ENCODE results near the gene FHAD1.
A peak's percentile ranks its signal among the peaks of the same experiment; 100 is the strongest.

FHAD1 gene

GRCh38 chr1:15331180-15331579, 84.2 kb downstream of the FHAD1 start:
- DNase-seq, result no peak

DNA sequence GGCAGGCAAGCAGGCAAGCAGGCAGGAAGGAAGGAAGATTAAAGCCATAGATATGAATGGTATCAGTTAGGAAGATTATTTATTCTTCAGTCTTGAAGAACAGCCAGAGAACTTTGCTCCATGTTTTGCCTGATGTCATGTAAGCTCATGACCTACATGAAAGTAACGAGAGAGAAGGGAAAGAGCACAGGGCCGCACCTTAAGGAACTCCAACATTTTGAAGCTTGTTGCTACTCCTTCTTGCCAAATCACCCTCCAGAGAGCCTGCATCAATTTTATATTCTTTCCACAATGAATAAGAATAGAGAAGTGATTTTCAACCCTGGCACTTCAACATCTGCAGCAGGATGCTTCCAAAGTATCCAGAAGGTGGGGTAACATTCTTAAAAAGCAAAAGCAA, 84.7 kb downstream of the FHAD1 start:
- DNase-seq, result no peak

GRCh38 chr1:15332525-15332924, 85.5 kb downstream of the FHAD1 start:
- DNase-seq, result no peak

GRCh38 chr1:15332952-15333715, 86.1 kb downstream of the FHAD1 start:
- no peak for DNase-seq

DNA sequence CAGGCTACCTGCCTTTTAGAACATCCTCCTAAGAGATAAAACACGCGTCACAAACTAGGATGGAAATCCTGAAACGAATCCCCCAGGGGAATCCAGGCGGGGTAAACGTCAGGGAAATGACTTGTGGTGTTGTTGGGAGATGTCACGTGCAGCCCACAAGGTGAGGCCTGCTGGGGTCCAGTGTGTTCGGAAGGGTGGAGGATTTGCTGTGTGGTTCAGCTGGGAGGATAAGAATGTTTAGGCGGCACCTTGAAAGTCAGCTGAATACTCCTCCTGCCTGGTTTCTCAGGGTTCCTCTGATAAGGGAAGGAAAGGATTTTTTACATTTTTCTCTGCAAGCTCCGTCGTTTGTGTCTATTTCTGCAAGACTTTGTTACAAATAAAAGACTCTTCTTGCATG, 88.0 kb downstream of the FHAD1 start:
- no peak for DNase-seq

DNA sequence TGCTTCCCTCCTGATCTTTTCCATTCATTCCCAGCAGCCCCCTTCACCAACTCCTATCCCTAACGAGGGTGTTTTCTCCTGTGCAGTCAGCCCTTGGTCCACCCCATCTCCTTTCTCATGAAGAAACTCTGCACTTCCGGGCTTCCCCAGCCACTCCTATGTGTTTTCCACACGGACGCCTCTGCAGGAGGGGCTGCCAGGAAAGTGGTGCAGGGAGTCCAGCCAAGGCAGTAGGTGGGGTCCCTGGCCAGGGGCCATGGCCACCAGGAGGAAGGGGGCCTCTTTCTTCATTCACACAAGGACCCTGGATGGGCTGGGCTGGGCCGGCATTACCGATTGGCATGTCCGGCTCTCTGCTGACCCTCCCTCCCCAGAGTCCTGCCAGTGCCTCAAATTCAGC, 89.8 kb downstream of the FHAD1 start:
- DNase-seq, result no peak

DNA sequence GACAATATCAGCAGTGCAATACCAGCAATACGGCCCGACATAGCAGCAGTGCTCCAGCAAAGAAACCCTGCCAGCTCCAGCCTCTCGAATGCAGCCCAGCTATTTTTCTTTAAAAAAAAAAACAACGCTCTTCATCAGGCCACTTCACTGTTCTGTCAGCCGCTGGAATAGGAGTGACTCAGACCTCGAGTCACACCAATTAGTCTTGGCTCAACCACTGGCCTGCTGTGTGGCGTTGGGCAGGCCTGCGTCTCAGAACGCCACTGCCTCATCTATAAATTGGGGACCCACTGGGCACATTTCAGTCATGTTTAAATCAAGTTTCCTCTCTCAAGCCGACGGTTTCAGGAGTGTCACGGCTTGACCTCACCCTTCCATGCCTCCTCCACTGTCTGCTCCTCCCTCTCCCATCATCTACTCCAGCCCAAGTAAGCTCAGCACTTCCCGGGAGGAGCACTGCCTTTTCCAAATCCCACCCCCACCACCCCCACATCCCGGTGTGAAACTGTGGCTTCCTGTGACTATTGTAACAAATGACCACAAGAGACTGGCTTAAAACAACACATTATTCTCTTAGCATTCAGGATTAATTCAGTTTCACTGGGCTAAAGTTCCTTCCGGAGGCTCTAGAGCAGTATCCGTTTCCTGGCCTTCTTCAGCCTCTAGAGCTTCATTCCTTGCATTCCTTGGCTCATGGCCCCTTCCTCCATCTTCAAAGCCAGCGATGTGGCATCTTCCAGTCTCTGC, 90.8 kb downstream of the FHAD1 start:
- DNase-seq, result no peak

DNA sequence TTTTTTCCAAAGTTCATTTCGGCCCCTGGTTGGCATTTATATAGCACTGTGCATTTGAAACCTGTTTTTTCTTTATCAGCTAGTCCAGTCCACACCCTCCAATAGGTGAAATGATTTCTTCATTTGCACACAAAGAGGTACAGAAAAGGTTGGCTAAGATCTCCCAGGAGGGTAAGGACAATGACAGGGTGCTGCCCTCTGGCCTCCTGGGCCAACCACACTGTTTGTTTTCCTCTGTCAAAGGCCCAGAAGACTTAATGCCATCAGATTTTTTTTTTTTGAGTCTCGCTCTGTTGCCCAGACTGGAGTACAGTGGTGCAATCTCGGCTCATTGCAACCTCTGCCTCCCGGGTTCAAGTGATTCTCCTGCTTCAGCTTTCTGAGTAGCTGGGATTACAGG, 92.5 kb downstream of the FHAD1 start:
- DNase-seq, result no peak

DNA sequence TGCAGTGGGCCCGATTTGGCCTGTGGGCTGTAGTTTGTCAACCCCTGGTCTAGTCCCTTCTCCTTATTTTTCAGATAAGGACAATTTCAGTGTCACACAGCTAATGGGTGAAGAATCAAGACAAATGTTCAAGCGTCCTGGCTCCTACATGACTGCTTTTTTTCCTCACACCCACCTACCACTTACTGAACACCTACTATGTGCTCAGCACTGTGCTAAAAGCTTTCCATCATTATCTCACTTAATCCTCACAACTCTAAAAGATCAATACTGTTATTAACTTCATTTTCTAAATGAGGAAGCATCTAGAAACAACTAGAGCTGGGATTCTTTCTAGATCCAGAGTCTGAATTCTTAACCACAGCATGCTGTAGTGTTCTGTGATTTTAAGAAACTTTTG, 94.2 kb downstream of the FHAD1 start:
- DNase-seq, result no peak

DNA sequence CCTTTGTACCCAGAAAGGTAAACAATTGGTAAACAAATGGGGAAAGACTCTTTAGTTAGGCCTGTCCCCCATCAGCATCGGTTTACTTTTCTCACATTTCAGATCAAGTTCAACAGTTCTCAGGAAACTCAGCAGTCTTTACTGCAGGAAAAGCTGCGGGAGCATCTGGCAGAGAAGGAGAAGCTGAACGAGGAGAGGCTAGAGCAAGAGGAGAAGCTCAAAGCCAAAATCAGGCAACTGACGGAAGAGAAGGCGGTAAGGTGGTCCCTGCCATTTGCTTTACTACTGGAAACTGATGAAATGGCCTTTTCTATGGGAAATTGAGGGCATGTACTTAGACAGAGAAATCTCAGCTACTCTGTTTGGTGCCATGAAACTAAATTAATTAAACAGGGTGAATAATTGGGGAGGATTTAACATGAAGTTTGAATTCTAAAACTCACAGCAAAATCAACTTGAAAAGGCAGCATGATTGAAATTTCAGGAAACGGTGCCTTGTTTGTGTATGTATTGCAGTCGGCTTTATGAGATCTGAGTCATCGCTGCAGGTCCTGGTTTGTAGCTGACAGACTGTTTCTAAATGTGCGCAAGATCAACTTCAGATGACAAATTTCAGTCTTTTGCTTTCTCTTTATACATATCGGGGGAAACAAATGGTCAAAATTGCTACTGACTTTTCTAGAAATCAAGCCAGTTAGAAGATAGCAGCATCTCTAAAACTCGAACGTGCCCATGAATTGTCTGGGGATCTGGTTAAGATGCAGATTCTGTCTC, 94.8 kb downstream of the FHAD1 start:
- DNase-seq, result peak; percentile 63

GRCh38 chr1:15342408-15342967, 95.5 kb downstream of the FHAD1 start:
- DNase-seq, result no peak

DNA sequence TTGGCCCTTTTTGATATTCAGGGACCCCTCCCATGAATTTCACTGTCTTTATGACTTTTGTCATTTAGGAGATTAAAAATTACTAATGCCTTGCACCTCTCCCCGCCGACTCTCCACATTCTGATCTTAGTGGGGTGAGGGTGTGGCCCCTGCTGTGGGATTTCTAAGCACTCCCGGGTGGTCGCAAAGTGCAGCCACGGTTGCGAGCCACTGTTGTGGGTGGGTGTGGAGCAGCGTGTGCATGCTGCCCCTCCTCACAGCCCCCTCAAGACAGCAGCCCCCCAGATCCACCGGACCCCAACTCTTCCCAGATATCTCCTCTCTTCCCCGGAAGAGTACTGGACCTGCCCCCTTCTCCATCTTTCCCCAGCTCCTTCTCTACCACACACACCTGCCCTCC, 96.1 kb downstream of the FHAD1 start:
- no peak for DNase-seq

DNA sequence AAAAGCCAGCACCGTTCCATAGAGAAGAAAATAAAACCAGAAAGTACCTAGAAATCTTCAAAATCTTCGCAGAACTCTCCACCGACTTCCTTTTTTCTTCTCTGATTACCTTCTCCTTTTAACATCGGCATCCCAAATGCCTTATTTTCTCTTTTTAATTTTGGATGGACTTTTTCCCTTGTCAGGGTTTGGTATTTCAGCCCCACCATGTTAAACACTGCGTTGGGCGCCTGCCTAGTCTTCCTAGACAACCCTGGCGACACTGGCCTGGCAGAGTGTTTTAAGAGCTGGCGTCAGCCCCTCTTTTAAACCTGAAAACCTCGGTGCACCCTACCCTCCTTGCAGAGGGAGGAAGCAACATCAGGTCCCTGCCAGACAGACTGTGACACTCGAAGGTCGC, 96.7 kb downstream of the FHAD1 start:
- no peak for DNase-seq

- no peak for DNase-seq
Measured at GRCh38 chr1:15344380-15344779, 97.4 kb downstream of the FHAD1 start.

- no peak for DNase-seq
Measured at GRCh38 chr1:15344800-15345704, 98.0 kb downstream of the FHAD1 start.

DNA sequence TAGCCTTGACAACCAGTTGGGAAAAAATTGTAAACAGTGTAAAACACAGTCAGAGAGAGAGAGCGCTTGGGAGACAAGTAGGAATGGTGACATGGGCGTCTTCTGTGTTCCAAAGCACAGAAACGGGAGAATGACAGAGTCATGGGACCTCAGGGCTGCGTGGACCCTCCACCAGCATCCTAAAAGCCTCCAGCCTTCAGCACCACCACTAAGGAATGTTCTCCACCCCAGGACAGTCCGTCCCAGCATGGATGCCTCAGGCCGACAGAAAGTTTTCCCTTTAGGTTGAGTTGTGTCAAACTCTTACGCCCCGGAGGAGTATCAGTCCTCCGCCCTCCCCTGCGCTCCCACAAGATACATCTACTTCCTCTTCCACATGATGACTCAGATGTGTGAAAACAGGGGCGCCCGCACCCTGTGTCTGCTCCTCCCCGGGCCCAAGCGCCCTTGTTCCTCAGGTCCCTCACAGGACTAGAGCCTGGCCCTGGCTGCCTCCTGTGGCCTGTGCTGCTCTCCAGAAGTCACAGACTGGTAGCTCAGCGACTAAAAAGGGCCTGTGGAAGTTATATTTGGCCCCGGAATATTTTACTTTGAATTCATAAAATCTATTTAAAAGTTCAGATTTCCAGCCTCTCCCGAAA, 98.8 kb downstream of the FHAD1 start:
- peak; percentile 80 for DNase-seq

DNA sequence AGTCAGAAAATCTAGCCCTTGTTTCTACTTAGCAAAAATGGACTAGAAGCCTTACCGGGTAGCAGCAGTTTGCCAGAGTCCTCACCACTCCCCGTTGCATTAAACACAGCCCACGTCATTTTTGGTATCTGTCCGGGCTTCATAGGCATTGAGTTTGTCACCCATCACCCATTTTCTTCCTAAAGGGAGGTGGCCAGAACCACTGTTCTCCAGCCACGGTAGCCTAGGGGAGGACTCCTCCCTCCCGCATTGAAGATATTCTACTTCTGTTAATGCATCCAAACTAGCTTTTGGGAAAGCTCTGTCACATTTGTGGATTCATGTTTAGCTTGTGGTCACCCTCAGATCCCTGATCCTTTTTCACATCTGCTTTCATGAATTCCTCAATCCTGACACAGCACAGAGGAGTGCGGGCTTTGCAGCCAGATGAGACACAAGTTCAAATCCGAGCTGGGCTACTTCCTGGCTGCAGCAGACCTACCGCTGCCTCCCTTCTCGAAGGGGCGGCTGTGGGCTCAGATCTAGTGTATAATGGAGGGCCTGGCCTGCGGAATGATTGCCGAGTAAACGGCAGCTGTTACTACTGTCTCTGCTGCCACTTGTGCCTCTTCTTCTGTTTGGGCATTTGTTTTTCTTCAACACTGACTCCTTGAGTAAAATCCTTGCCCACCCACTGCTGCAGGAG, 99.5 kb downstream of the FHAD1 start:
- DNase-seq, result no peak

DNA sequence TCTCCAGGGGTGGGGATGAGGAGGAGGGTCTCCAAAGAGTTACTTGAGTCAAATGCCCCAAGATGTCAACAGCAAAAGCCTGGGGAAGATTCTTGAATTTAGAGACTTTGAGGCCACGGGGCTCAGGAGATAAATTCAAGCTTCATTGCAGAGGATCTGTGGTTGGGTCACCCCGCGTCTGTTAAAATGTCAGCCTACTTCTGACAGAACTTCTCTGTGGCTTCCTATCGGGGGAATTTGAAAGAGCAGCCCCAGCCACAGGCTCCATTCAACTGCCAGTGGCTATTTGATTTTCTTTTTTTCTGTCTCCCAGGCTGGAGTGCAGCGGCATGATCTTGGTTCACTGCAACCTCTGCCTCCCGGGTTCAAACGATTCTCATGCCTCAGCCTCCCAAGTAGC, 100.2 kb downstream of the FHAD1 start:
- peak; percentile 38 for DNase-seq

- no peak for DNase-seq
Measured at GRCh38 chr1:15348648-15349047, 101.6 kb downstream of the FHAD1 start.

GRCh38 chr1:15349133-15349532, 102.1 kb downstream of the FHAD1 start:
- DNase-seq, result no peak

GRCh38 chr1:15350151-15350550, 103.1 kb downstream of the FHAD1 start:
- no peak for DNase-seq

Data from CD4-positive, alpha-beta T cell treated with Interleukin-4 for 4 hours (primary cell).